ENCODE measurements around the gene ZBTB7C. TPM values are rescaled to one million over a fixed set of nuclear protein-coding genes. Genes with fewer than 3 reads are reported as not detected.

The ZBTB7C gene
- total RNA-seq, 3 donors from 2014 or later = 0.05 to 0.29 TPM; not detected in 1

DNA sequence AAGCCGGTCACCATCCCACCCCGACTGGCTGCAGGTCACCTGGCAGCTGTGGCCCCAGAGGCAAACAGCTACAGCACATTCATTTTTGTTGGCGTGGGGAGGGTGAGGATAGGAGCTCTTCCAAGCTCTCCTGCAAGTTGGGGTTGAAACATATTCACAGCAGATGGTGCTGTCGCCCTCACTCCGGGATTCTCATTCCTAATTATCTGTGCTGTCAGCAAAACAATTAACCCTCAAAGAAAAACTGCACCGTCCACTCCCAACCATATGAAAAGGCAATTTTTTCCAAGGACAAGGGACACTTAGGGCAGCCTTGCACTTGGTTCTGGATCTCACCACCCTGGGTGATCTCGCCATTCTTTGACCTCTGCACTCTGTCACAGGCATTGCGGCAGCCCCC, 68.6 kb downstream of the ZBTB7C start:
- no peak overlapping the region for H3K4me3 Mint-ChIP-seq
- ATAC-seq (no peak), DNase-seq (no peak)
- no peaks in the 10 kb centered on the region for H3K9me3 Mint-ChIP-seq
- peaks cover 6% of the 10 kb centered on the region for H3K27me3 Mint-ChIP-seq (ENCODE audit: low read depth)
- H3K4me1 Mint-ChIP-seq (ENCODE audit: low read depth) = no peaks in the 10 kb centered on the region
- H3K36me3 Mint-ChIP-seq (ENCODE audit: insufficient read depth) = no peaks in the 10 kb centered on the region

DNA sequence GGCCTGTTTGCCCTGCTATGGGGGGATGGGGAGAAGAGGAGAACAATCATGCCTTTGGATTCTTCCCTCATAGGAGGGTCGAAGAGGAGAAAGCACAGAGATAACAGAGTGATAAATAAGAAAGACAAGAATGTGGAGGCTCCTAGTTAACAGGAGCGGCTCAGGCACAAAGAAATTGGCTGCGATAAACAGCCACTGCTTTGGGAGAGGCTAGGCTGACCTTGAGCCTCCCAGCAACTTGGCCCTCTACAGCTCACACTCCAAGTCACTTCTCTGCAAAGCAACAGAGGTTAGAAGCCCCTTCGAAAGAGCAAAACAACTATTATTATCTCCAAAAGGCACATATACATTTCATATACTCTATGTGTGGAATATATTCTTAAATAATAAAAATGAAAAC, 69.5 kb downstream of the ZBTB7C start:
- no peak for ATAC-seq

DNA sequence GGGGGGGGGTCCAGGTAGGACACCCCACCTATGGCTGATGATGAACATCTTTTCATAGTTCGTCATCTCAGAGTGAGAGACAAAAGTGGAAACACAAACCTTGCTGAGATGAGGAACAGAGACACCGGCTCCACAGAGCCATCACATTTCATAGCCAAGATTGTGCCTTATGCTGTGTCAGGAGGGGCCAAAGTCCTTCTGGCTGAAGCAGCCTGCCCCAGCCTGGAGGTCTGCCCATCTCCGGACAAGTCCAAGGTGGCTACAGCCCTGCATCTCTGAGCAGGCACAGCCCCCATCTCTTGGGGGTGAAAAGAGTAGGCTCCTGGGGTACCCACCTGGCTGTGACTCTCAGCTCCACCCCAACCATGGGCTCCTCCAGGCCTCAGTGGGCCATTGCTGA, 70.3 kb downstream of the ZBTB7C start:
- Mint-ChIP-seq H3K4me3 (no peak overlapping the region), H3K4me1 (ENCODE audit: low read depth) (no peaks in the 10 kb centered on the region), H3K36me3 (ENCODE audit: insufficient read depth) (no peaks in the 10 kb centered on the region), H3K9me3 (no peaks in the 10 kb centered on the region), H3K27me3 (ENCODE audit: low read depth) (peaks cover 6% of the 10 kb centered on the region)
- DNase-seq = no peak
- no peak for ATAC-seq

More for the DNA sequence above, 69.5 kb downstream of the ZBTB7C start:
- Mint-ChIP-seq H3K4me3 (no peak overlapping the region), H3K4me1 (ENCODE audit: low read depth) (no peaks in the 10 kb centered on the region), H3K9me3 (no peaks in the 10 kb centered on the region), H3K27me3 (ENCODE audit: low read depth) (peaks cover 6% of the 10 kb centered on the region), H3K36me3 (ENCODE audit: insufficient read depth) (no peaks in the 10 kb centered on the region)
- DNase-seq = no peak

DNA sequence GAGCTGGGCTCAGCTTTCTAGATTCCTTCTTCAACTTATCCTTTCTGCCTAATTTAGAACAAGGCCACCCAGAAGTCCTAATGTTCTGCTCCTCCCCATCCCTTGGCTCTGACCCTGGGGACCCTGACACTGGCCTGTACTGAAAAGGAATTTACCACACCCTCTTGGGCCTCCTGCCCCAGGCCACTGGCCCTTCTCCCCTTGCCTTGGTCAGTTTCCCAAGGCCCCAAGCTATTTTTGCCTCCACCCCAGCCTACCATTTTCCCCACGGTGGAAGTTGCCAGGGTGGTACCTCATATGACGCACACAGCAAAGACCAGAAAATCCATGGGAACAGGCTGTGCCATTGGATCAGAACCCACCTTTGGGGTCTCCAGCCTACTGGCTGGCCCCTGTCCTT, 72.1 kb downstream of the ZBTB7C start:
- Mint-ChIP-seq H3K36me3 (ENCODE audit: insufficient read depth) (no peaks in the 10 kb centered on the region), H3K4me1 (ENCODE audit: low read depth) (no peaks in the 10 kb centered on the region), H3K27me3 (ENCODE audit: low read depth) (peaks cover 7% of the 10 kb centered on the region), H3K9me3 (no peaks in the 10 kb centered on the region), H3K4me3 (no peak overlapping the region)
- no peak for ATAC-seq
- DNase-seq = no peak

DNA sequence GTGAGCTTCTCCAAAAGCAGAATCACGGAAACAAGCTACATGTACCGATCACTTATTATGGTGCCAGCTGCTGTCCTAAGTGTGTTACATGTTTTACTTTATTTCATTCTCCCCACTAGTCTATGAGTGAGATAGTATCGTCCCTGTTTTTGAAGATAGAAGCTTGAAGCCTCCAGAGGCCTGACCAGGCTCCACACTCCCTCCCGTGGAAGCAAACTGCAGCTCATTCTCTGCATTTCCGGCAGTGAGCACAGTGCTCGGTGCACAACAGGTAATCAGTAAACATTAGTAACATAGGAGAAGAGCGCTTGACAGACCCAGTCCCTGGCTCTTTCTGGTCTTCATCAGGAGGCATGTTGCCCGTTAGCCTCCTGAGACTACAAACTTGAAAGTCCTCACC, 72.9 kb downstream of the ZBTB7C start:
- Mint-ChIP-seq H3K4me3 (no peak overlapping the region), H3K4me1 (ENCODE audit: low read depth) (no peaks in the 10 kb centered on the region), H3K36me3 (ENCODE audit: insufficient read depth) (no peaks in the 10 kb centered on the region), H3K9me3 (no peaks in the 10 kb centered on the region), H3K27me3 (ENCODE audit: low read depth) (peaks cover 7% of the 10 kb centered on the region)
- DNase-seq (no peak), ATAC-seq (no peak)

DNA sequence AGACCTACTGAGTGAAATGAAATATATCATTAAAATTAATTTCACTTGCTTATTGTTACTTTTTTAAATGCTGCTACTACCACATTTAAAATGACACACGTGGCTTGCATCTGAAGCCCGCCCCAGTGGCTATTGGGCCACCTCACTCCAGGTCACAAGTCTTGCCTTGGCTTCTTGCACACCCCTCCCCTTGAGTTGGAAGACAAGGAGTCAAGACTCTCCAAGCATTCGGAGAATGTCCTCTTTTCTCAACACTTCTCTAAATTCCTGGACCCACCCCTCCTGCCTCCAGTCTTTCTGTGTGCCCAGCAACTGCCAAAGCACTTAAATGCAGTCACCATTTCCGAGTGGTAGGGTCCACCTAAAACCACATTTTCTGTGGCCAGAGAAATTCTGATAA, 73.4 kb downstream of the ZBTB7C start:
- H3K9me3 Mint-ChIP-seq = no peaks in the 10 kb centered on the region
- DNase-seq (no peak), ATAC-seq (no peak)
- H3K4me3 Mint-ChIP-seq = no peak overlapping the region
- H3K27me3 Mint-ChIP-seq (ENCODE audit: low read depth) = peaks cover 7% of the 10 kb centered on the region
- no peaks in the 10 kb centered on the region for H3K36me3 Mint-ChIP-seq (ENCODE audit: insufficient read depth)
- no peaks in the 10 kb centered on the region for H3K4me1 Mint-ChIP-seq (ENCODE audit: low read depth)

DNA sequence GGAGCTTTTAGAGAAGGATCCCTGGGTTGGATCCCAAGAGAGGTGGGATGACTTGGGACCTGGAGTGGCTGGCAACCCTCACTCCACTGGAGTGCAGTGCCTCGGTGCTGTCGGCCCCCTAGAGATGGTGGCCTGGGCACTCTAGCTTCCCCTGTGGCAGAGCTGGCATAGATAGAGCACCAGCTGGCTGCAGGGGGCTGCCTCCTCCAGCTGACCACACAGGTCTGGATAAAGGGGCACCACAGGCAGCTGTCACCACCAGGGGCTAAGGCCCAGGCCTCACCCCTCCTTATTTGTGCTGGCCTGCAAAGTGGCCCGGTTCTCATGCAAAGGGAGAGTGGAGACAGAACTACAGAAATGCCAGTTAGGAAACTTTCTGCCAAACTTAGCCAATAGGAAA, 74.3 kb downstream of the ZBTB7C start:
- H3K36me3 Mint-ChIP-seq (ENCODE audit: insufficient read depth) = no peaks in the 10 kb centered on the region
- H3K27me3 Mint-ChIP-seq (ENCODE audit: low read depth) = peaks cover 10% of the 10 kb centered on the region
- no peaks in the 10 kb centered on the region for H3K4me1 Mint-ChIP-seq (ENCODE audit: low read depth)
- no peak overlapping the region for H3K4me3 Mint-ChIP-seq
- no peaks in the 10 kb centered on the region for H3K9me3 Mint-ChIP-seq
- no peak for DNase-seq
- ATAC-seq = no peak

DNA sequence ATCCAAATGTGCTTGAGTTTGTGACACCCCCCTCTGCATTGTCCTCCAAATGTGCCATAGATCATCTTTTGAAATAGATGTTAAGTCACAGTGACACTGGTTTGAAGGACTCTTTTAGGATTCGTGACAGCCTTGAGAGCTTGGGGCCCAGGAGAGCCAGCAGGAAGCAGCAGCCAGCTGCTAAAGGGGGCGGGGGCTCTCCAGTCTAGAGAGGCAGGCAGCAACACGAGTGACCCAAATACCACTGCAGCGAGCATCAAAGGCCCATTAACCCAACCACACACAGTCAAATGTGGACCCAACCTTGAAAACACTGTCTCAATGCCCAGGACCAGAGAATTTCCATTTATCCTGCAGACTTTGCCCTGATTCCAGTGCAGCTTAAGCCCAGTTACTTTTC, 75.6 kb downstream of the ZBTB7C start:
- no peak overlapping the region for H3K4me3 Mint-ChIP-seq
- H3K27me3 Mint-ChIP-seq (ENCODE audit: low read depth) = peaks cover 8% of the 10 kb centered on the region
- H3K4me1 Mint-ChIP-seq (ENCODE audit: low read depth) = no peaks in the 10 kb centered on the region
- no peaks in the 10 kb centered on the region for H3K9me3 Mint-ChIP-seq
- no peak for DNase-seq
- H3K36me3 Mint-ChIP-seq (ENCODE audit: insufficient read depth) = no peaks in the 10 kb centered on the region
- ATAC-seq = no peak

DNA sequence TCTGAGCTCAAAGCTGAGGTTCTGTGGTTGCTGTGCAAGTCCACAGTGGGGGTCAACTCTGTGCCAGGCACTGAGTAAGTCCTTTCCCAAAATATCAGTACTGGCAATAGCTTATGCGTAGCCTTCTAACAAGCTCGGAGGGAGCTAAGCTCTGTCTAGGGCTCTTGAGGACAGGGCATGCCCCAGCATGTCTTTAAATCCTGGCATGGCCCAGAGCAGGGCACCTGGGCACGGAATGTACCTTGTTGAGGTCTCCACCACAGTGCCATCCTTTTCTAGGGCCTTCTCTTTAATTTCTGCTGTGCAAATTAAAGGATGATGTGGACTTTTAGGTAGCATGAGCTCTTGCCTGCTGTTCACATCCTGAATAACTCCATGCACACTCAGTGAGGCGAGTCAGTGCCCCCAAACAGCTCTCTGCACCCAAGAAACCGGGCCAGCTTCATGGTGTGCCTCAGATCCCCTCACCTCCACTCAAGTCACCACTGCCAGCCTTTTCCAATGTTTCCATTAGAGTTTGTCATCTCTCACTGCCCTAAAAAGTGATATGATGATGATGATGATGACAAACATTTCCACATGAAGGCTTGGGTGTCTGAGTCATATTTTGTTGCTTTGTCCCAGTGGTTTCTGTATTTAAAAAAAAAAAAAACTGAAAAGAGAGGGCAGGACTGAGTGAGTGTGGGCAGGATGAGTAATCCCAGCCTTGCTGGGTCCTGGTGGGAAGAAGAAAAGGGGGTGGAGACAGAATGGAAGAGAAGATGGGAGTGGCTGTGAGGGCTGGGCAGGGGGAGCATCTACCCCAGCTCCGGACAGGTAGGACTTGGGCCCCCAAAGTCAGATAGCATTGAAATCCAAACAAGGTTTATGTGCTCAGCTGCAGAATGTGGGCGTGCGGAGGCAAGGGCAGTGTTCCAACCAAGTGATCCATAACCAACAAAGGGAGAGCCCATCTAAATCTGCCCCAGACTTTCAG, 78.9 kb downstream of the ZBTB7C start:
- ATAC-seq (no peak), DNase-seq (no peak)
- no peaks in the 10 kb centered on the region for H3K4me1 Mint-ChIP-seq (ENCODE audit: low read depth)
- peaks cover 4% of the 10 kb centered on the region for H3K27me3 Mint-ChIP-seq (ENCODE audit: low read depth)
- no peaks in the 10 kb centered on the region for H3K36me3 Mint-ChIP-seq (ENCODE audit: insufficient read depth)
- no peak overlapping the region for H3K4me3 Mint-ChIP-seq
- H3K9me3 Mint-ChIP-seq = no peaks in the 10 kb centered on the region

DNA sequence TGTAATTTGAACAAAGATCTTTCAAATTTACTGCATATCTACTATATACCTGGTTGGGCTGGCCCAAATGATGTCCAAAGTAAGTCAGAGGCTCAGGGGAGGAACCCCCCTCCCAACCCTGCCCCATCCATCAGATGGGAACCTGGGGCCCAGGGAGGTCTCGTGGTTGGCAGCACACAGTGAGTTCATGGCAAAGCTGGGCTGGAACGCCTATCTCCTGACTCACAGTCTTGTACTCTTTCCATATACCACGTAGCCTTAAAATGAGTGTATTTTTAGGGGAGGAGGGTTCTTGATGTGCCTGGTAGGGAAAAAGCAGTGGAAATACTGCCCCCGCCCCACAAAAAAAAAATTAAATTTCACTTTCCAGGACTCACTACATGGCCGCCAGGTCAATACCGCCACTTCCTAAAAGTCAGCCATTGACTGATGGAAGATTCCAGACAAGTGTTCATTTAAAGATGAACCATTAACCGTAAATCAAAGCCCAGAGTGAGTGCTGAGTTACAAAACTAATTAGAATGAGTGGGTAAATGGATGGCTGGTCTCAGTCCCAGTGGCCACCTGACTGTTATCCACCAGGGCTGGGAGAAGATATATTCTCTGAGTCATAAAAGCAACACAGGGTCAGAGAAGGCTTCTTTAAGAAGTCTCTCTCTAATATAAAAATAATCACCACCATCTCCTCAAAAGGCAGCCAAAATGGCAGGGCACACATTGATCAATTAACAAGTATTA, 80.5 kb downstream of the ZBTB7C start:
- H3K4me3 Mint-ChIP-seq = no peak overlapping the region
- DNase-seq (no peak), ATAC-seq (no peak)
- H3K4me1 Mint-ChIP-seq (ENCODE audit: low read depth) = no peaks in the 10 kb centered on the region
- no peaks in the 10 kb centered on the region for H3K9me3 Mint-ChIP-seq
- peaks cover 9% of the 10 kb centered on the region for H3K27me3 Mint-ChIP-seq (ENCODE audit: low read depth)
- H3K36me3 Mint-ChIP-seq (ENCODE audit: insufficient read depth) = no peaks in the 10 kb centered on the region

DNA sequence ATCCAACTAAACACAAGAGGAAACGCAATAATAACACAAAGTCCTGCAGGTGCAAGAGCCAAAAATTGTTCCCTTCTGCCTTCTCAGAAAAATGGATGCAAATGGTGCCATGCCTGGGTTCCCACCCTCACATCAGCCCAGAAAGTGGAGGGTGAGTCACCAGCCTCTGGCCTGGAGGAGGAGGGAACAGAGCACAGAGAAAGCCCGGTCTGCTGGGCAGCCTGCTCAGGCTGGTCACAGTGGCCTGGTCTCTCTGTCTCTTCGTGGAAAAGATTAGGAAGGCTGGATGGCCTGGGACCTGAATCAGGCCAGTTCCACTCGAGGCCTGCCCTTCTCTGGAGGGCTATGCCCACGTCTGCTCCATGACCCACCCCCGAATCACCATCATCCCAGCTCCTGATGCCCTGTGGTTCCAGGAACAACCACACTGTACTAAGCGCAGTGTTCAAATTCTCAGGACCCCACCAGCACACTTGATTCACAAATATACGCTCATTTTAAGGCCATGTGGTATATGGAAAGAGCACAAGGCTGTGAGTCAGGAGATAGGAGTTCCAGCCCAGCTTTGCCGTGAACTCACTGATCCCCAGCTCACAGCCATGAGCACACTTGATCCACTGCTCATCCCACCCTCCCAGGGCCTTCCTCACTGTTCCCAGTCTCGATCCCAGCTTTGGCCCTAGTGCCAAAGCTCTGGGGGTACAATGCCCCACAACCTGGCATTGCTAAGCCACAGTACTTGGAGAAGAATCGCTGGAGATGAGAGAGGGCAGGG, 82.1 kb downstream of the ZBTB7C start:
- ATAC-seq = no peak
- H3K9me3 Mint-ChIP-seq = no peaks in the 10 kb centered on the region
- H3K4me1 Mint-ChIP-seq (ENCODE audit: low read depth) = no peaks in the 10 kb centered on the region
- no peaks in the 10 kb centered on the region for H3K36me3 Mint-ChIP-seq (ENCODE audit: insufficient read depth)
- H3K27me3 Mint-ChIP-seq (ENCODE audit: low read depth) = peaks cover 8% of the 10 kb centered on the region
- no peak for DNase-seq
- H3K4me3 Mint-ChIP-seq = no peak overlapping the region

DNA sequence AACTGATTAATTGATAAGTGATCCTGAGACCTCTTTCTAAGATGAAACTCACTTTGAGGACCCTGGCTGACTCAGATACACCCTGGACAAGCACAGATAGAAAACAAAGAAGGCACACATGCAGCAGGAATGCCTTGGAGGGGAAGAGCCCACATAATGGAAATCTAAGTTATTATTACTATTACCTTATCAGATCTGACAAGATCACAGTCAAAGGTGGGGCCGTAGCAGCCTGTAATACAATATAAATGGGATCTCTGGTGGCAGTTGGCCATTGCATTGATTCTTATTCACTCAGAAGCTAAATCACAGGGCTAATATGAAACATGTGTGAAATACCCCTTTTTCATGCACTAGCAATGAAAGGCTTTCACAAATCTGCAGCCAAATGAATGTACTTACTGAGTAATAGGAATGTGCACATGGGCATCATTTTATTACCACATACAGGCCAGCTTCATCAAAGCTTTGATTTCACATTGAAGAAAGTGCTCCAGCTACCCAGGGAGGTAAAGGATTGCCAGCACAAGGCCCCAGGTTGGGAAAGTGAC, 84.0 kb downstream of the ZBTB7C start:
- DNase-seq (no peak), ATAC-seq (no peak)
- H3K9me3 Mint-ChIP-seq = no peaks in the 10 kb centered on the region
- H3K4me3 Mint-ChIP-seq = no peak overlapping the region
- H3K4me1 Mint-ChIP-seq (ENCODE audit: low read depth) = no peaks in the 10 kb centered on the region
- peaks cover 9% of the 10 kb centered on the region for H3K27me3 Mint-ChIP-seq (ENCODE audit: low read depth)
- H3K36me3 Mint-ChIP-seq (ENCODE audit: insufficient read depth) = no peaks in the 10 kb centered on the region

DNA sequence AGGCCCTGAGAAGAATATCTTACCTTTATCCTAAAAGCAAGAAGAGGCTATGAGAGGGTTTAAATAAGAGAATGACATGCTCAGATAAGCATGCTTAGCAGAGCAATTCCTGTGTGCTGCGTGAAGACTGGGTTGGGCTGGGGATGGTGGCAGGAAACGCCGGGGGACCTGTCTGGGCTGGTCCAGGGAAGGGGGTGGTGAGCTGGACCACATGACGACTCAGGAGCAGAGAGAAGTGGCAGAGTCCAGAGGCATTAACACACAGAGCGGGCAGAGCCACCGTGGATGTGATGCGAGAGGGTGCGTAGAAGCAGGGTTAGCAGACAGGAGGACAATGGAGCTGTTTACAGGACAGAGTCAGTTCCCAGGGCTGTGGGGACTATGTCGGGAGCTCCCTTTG, 84.5 kb downstream of the ZBTB7C start:
- no peak for ATAC-seq
- DNase-seq = no peak
- Mint-ChIP-seq H3K27me3 (ENCODE audit: low read depth) (peaks cover 9% of the 10 kb centered on the region), H3K9me3 (no peaks in the 10 kb centered on the region), H3K36me3 (ENCODE audit: insufficient read depth) (no peaks in the 10 kb centered on the region), H3K4me3 (no peak overlapping the region), H3K4me1 (ENCODE audit: low read depth) (no peaks in the 10 kb centered on the region)

DNA sequence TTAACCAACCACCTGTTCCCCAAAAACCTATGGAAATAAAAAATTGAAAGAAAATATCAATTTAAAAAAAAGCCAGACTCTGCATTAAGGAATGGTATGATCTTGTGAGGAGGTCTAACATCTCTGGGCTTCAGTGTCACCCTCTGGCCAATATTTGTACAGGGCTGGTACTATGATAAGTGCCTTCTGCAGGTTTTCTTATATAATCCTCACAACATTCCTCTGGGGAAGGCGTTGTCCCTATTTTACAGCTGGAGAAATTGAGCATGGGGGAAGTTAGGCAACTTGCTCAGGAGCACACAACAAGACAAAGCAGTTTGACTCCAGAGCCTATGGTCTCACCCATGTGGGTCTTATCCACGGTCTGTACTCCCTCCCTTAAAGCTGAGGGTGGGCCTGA, 86.0 kb downstream of the ZBTB7C start:
- Mint-ChIP-seq H3K9me3 (no peaks in the 10 kb centered on the region), H3K27me3 (ENCODE audit: low read depth) (peaks cover 9% of the 10 kb centered on the region), H3K4me3 (no peak overlapping the region), H3K36me3 (ENCODE audit: insufficient read depth) (no peaks in the 10 kb centered on the region), H3K4me1 (ENCODE audit: low read depth) (no peaks in the 10 kb centered on the region)
- no peak for DNase-seq
- no peak for ATAC-seq
